WTC11 (cell line): Measurements from ENCODE around the gene MRPL10. TPM values are rescaled to one million over a fixed set of nuclear protein-coding genes. Genes with fewer than 3 reads are reported as not detected.

ENCODE experiments used
- ATF1 ChIP-seq: sonication (generic); formaldehyde crosslinking; IDR thresholded peaks from 2 replicates; pipeline ENCODE4 v1.8.1; 2023; ENCODE audit warnings: mild to moderate bottlenecking, moderate library complexity, missing genetic modification reagents
- ATF3 ChIP-seq: sonication (generic); formaldehyde crosslinking; conservative IDR thresholded peaks from 2 replicates; pipeline ENCODE4 v1.8.1; 2022; ENCODE audit warnings: mild to moderate bottlenecking, missing genetic modification reagents
- CBFB ChIP-seq: sonication (generic); formaldehyde crosslinking; IDR thresholded peaks from 2 replicates; pipeline ENCODE4 v1.8.1; 2022; ENCODE audit warnings: mild to moderate bottlenecking, low read depth, missing genetic modification reagents
- CDX4 ChIP-seq: fragments of 250-450 bp; sonication (Bioruptor Pico); IDR thresholded peaks from 2 replicates; pipeline ENCODE4 v1.9.0; 2021; ENCODE audit warnings: moderate library complexity, mild to moderate bottlenecking, inconsistent platforms, borderline replicate concordance
- CREM ChIP-seq: sonication (generic); formaldehyde crosslinking; IDR thresholded peaks from 2 replicates; pipeline ENCODE4 v1.8.1; 2022; ENCODE audit warnings: mild to moderate bottlenecking, missing genetic modification reagents, moderate library complexity
- EMX1 ChIP-seq: fragments of 250-450 bp; sonication (Bioruptor Pico); IDR thresholded peaks from 2 replicates; pipeline ENCODE4 v1.8.0; 2021; ENCODE audit warnings: mild to moderate bottlenecking
- ETV6 ChIP-seq: sonication (generic); formaldehyde crosslinking; IDR thresholded peaks from 2 replicates; pipeline ENCODE4 v1.8.1; 2022; ENCODE audit warnings: mild to moderate bottlenecking, missing genetic modification reagents
- GABPB1 ChIP-seq: sonication (generic); formaldehyde crosslinking; IDR thresholded peaks from 2 replicates; pipeline ENCODE4 v1.8.1; 2023; ENCODE audit warnings: mild to moderate bottlenecking, missing genetic modification reagents
- IRF2 ChIP-seq: sonication (generic); formaldehyde crosslinking; IDR thresholded peaks from 2 replicates; pipeline ENCODE4 v1.8.0; 2022; ENCODE audit warnings: low read depth, missing genetic modification reagents, borderline replicate concordance
- JAZF1 ChIP-seq: fragments of 250-450 bp; sonication (Bioruptor Pico); IDR thresholded peaks from 2 replicates; pipeline ENCODE4 v1.9.0; 2021; ENCODE audit warnings: moderate library complexity, mild to moderate bottlenecking, inconsistent platforms
- NFATC4 ChIP-seq: fragments of 250-450 bp; sonication (Bioruptor Pico); IDR thresholded peaks from 2 replicates; pipeline ENCODE4 v1.9.0; 2021; ENCODE audit warnings: mild to moderate bottlenecking
- NR1H2 ChIP-seq: sonication (generic); formaldehyde crosslinking; IDR thresholded peaks from 2 replicates; pipeline ENCODE4 v1.9.0; 2021; ENCODE audit warnings: mild to moderate bottlenecking, moderate library complexity, missing genetic modification reagents
- OVOL2 ChIP-seq: fragments of 250-450 bp; sonication (Bioruptor Pico); IDR thresholded peaks from 2 replicates; pipeline ENCODE4 v1.9.0; 2021; ENCODE audit warnings: mild to moderate bottlenecking, borderline replicate concordance
- PRDM15 ChIP-seq: sonication (generic); formaldehyde crosslinking; IDR thresholded peaks from 2 replicates; pipeline ENCODE4 v1.8.0; 2022; ENCODE audit warnings: missing genetic modification reagents
- PRRX2 ChIP-seq: fragments of 250-450 bp; sonication (Bioruptor Pico); IDR thresholded peaks from 2 replicates; pipeline ENCODE4 v1.8.0; 2021; ENCODE audit warnings: mild to moderate bottlenecking
- SMAD3 ChIP-seq: sonication (generic); formaldehyde crosslinking; IDR thresholded peaks from 2 replicates; pipeline ENCODE4 v1.8.0; 2022; ENCODE audit warnings: missing genetic modification reagents, mild to moderate bottlenecking, borderline replicate concordance
- SMAD4 ChIP-seq: sonication (generic); formaldehyde crosslinking; IDR thresholded peaks from 2 replicates; pipeline ENCODE4 v1.8.0; 2022; ENCODE audit warnings: mild to moderate bottlenecking, missing genetic modification reagents
- SOX15 ChIP-seq: fragments of 250-450 bp; sonication (Bioruptor Pico); IDR thresholded peaks from 2 replicates; pipeline ENCODE4 v1.9.0; 2021; ENCODE audit warnings: mild to moderate bottlenecking
- TEAD1 ChIP-seq: sonication (generic); formaldehyde crosslinking; IDR thresholded peaks from 2 replicates; pipeline ENCODE4 v1.8.0; 2022; ENCODE audit warnings: mild to moderate bottlenecking, missing genetic modification reagents
- TP53 ChIP-seq: sonication (generic); formaldehyde crosslinking; IDR thresholded peaks from 2 replicates; pipeline ENCODE4 v1.8.1; 2023; ENCODE audit warnings: mild to moderate bottlenecking, missing genetic modification reagents
- ZBTB21 ChIP-seq: sonication (generic); formaldehyde crosslinking; IDR thresholded peaks from 2 replicates; pipeline ENCODE4 v1.8.1; 2023; ENCODE audit warnings: mild to moderate bottlenecking, missing genetic modification reagents, borderline replicate concordance
- ZBTB43 ChIP-seq: sonication (generic); formaldehyde crosslinking; IDR thresholded peaks from 2 replicates; pipeline ENCODE4 v1.8.1; 2023; ENCODE audit warnings: mild to moderate bottlenecking, missing genetic modification reagents
- ZNF138 ChIP-seq: sonication (generic); formaldehyde crosslinking; conservative IDR thresholded peaks from 2 replicates; pipeline ENCODE4 v1.8.1; 2022; ENCODE audit warnings: mild to moderate bottlenecking, moderate library complexity, missing genetic modification reagents
- ZNF232 ChIP-seq: sonication (generic); formaldehyde crosslinking; IDR thresholded peaks from 2 replicates; pipeline ENCODE4 v1.8.0; 2022; ENCODE audit warnings: mild to moderate bottlenecking, missing genetic modification reagents
- ZNF263 ChIP-seq: sonication (generic); formaldehyde crosslinking; IDR thresholded peaks from 2 replicates; pipeline ENCODE4 v1.8.1; 2022; ENCODE audit warnings: low read depth, mild to moderate bottlenecking, moderate library complexity, missing genetic modification reagents
- ZNF423 ChIP-seq: fragments of 250-450 bp; sonication (Bioruptor Pico); IDR thresholded peaks from 2 replicates; pipeline ENCODE4 v2.1.2; 2022; ENCODE audit warnings: mild to moderate bottlenecking, moderate library complexity
- total RNA-seq: library from RNA; stranded (reverse); gene quantifications from 3 replicates; pipeline ENCODE4 v1.2.3, GENCODE V29; 2021
- TF ChIP-seq, protein P1 (sequence below): sonication (generic); formaldehyde crosslinking; IDR thresholded peaks from 2 replicates; pipeline ENCODE4 v1.8.0; 2022; ENCODE audit warnings: mild to moderate bottlenecking, missing genetic modification reagents
- TF ChIP-seq, protein P2 (sequence below): sonication (generic); formaldehyde crosslinking; conservative IDR thresholded peaks from 2 replicates; pipeline ENCODE4 v1.8.1; 2023; ENCODE audit warnings: mild to moderate bottlenecking, low read depth, missing genetic modification reagents, moderate library complexity
- TF ChIP-seq, protein P3 (sequence below): sonication (generic); formaldehyde crosslinking; IDR thresholded peaks from 2 replicates; pipeline ENCODE4 v1.8.0; 2022; ENCODE audit warnings: mild to moderate bottlenecking, missing genetic modification reagents

The MRPL10 gene
- total RNA-seq, 1 experiment from 2014 or later: 80.1 TPM

DNA sequence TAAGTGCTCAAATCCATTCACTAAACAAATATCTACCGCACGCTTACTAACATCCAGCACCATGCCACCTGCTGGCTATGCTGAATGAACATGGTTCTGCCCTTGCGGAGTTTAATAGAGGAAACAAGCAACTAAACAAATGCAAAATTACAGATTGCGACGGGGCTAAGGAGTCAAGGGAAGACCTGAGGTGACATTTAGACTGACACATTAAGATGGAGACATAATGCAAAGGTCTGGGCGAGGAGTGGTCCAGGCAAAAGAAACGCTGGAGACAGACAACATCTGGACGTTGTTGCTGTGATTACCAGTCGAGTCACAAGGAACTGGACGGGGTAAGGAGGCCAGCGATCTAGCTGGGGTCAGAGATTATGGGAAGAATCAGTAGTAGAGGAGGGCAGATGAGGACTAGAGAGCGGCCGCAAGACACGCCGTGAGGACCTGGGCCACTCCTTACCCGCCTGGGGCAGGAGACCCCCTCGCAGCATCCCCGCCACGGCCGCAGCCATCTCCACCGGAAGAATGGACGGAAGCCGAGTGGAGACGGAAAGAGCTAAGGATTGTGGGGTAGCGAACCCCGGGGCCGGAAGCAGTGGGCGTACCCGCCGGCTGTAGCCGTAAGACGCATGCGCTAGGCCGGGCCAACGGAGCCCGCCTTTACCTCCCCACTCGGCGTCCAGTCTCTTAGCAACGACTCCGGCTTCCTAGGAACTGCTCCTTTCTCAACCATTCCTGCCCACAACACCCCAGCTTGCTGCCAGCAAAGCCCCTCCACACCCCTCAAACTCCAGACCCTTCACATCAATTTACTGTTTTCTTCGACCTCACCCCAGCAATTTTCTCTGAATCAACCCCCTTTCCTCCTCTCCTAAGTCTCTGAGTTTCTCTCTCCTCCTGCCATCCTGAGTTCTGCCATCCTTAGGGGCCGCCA lies at the start of gene MRPL10, which contains the start of gene LRRC46 (continued):
- TF ChIP-seq ZNF232 (CRISPR knock-in tag) (no peak), ATF3 (CRISPR knock-in tag) (no peak), ZNF423 (CRISPR knock-in tag) (no peak), SMAD4 (CRISPR knock-in tag) (no peak), NFATC4 (CRISPR knock-in tag) (no peak), JAZF1 (CRISPR knock-in tag) (no peak), ZNF138 (CRISPR knock-in tag) (no peak), IRF2 (CRISPR knock-in tag) (no peak), ZBTB43 (CRISPR knock-in tag) (no peak), OVOL2 (CRISPR knock-in tag) (no peak), GABPB1 (CRISPR knock-in tag) (no peak; the same call in 1 of the 2 replicates), PRRX2 (no peak), SMAD3 (CRISPR knock-in tag) (no peak), SOX15 (CRISPR knock-in tag) (no peak), ETV6 (CRISPR knock-in tag) (peak; percentile 55), CDX4 (no peak), CREM (CRISPR knock-in tag) (0 out of 2 replicates have a peak, but pooled peaks have one; percentile 8), ZNF263 (CRISPR knock-in tag) (no peak), ATF1 (CRISPR knock-in tag) (no peak), NR1H2 (CRISPR knock-in tag) (no peak), TEAD1 (CRISPR knock-in tag) (no peak), EMX1 (CRISPR knock-in tag) (no peak), ZBTB21 (CRISPR knock-in tag) (no peak), CBFB (no peak), PRDM15 (CRISPR knock-in tag) (no peak), TP53 (CRISPR knock-in tag) (no peak)
- TF ChIP-seq, protein P1, sequence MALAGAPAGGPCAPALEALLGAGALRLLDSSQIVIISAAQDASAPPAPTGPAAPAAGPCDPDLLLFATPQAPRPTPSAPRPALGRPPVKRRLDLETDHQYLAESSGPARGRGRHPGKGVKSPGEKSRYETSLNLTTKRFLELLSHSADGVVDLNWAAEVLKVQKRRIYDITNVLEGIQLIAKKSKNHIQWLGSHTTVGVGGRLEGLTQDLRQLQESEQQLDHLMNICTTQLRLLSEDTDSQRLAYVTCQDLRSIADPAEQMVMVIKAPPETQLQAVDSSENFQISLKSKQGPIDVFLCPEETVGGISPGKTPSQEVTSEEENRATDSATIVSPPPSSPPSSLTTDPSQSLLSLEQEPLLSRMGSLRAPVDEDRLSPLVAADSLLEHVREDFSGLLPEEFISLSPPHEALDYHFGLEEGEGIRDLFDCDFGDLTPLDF (CRISPR knock-in tag): no peak
- TF ChIP-seq, protein P2, sequence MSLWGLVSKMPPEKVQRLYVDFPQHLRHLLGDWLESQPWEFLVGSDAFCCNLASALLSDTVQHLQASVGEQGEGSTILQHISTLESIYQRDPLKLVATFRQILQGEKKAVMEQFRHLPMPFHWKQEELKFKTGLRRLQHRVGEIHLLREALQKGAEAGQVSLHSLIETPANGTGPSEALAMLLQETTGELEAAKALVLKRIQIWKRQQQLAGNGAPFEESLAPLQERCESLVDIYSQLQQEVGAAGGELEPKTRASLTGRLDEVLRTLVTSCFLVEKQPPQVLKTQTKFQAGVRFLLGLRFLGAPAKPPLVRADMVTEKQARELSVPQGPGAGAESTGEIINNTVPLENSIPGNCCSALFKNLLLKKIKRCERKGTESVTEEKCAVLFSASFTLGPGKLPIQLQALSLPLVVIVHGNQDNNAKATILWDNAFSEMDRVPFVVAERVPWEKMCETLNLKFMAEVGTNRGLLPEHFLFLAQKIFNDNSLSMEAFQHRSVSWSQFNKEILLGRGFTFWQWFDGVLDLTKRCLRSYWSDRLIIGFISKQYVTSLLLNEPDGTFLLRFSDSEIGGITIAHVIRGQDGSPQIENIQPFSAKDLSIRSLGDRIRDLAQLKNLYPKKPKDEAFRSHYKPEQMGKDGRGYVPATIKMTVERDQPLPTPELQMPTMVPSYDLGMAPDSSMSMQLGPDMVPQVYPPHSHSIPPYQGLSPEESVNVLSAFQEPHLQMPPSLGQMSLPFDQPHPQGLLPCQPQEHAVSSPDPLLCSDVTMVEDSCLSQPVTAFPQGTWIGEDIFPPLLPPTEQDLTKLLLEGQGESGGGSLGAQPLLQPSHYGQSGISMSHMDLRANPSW (CRISPR knock-in tag): no peak
- TF ChIP-seq, protein P3, sequence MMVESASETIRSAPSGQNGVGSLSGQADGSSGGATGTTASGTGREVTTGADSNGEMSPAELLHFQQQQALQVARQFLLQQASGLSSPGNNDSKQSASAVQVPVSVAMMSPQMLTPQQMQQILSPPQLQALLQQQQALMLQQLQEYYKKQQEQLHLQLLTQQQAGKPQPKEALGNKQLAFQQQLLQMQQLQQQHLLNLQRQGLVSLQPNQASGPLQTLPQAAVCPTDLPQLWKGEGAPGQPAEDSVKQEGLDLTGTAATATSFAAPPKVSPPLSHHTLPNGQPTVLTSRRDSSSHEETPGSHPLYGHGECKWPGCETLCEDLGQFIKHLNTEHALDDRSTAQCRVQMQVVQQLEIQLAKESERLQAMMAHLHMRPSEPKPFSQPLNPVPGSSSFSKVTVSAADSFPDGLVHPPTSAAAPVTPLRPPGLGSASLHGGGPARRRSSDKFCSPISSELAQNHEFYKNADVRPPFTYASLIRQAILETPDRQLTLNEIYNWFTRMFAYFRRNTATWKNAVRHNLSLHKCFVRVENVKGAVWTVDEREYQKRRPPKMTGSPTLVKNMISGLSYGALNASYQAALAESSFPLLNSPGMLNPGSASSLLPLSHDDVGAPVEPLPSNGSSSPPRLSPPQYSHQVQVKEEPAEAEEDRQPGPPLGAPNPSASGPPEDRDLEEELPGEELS (CRISPR knock-in tag): peak; percentile 14; the same call in 1 of the 2 replicates
